Measurements from ENCODE around the gene RAP2B. TPM values are rescaled to one million over a fixed set of nuclear protein-coding genes. Genes with fewer than 3 reads are reported as not detected.

RAP2B gene
- total RNA-seq, 6 experiments from 2014 or later, result 13.3 to 20.9 (median 18.6) TPM

- Mint-ChIP-seq H3K4me3 (no peak overlapping the region), H3K36me3 (ENCODE audit: low read depth) (peaks cover 7% of the 10 kb centered on the region), H3K9me3 (no peaks in the 10 kb centered on the region), H3K27me3 (ENCODE audit: insufficient read depth) (peaks cover 5% of the 10 kb centered on the region), H3K4me1 (ENCODE audit: low read depth) (peaks cover 17% of the 10 kb centered on the region), H3K27ac (no peak overlapping the region)
- no peak for DNase-seq
- TF ChIP-seq CTCF (IDR thresholded peaks at IDR 0.05), result no peak
Observed at GRCh38 chr3:153158189-153158588, 3.8 kb upstream of the RAP2B start.

- no peak for TF ChIP-seq CTCF (IDR thresholded peaks at IDR 0.05)
- Mint-ChIP-seq H3K36me3 (ENCODE audit: low read depth) (peaks cover 17% of the 10 kb centered on the region), H3K4me3 (peak overlapping the region; percentile 99), H3K27ac (peak overlapping the region; percentile 96), H3K9me3 (no peaks in the 10 kb centered on the region), H3K4me1 (ENCODE audit: low read depth) (peaks cover 17% of the 10 kb centered on the region), H3K27me3 (ENCODE audit: insufficient read depth) (peaks cover 5% of the 10 kb centered on the region)
- no peak for DNase-seq
Observed at GRCh38 chr3:153158961-153159735, 2.9 kb upstream of the RAP2B start.

- H3K9me3 Mint-ChIP-seq, result no peaks in the 10 kb centered on the region
- peaks cover 24% of the 10 kb centered on the region for H3K36me3 Mint-ChIP-seq (ENCODE audit: low read depth)
- H3K27me3 Mint-ChIP-seq (ENCODE audit: insufficient read depth), result peaks cover 5% of the 10 kb centered on the region
Observed at GRCh38 chr3:153159771-153160397, 2.1 kb upstream of the RAP2B start.

GRCh38 chr3:153160451-153161137 is 1.4 kb upstream of the RAP2B start:
- Mint-ChIP-seq H3K4me3 (peak overlapping the region; percentile 99), H3K4me1 (ENCODE audit: low read depth) (peaks cover 30% of the 10 kb centered on the region), H3K27me3 (ENCODE audit: insufficient read depth) (peaks cover 5% of the 10 kb centered on the region), H3K27ac (peak overlapping the region; percentile 96), H3K9me3 (no peaks in the 10 kb centered on the region), H3K36me3 (ENCODE audit: low read depth) (peaks cover 31% of the 10 kb centered on the region)
- peak; percentile 89 for DNase-seq
- TF ChIP-seq CTCF (IDR thresholded peaks at IDR 0.05), result no peak

More at GRCh38 chr3:153159771-153160397, 2.1 kb upstream of the RAP2B start:
- no peak for DNase-seq
- Mint-ChIP-seq H3K27ac (peak overlapping the region; percentile 96), H3K4me3 (peak overlapping the region; percentile 99), H3K4me1 (ENCODE audit: low read depth) (peaks cover 23% of the 10 kb centered on the region)
- no peak for TF ChIP-seq CTCF (IDR thresholded peaks at IDR 0.05)

- peak; percentile 100 for DNase-seq
- peak overlapping the region; percentile 99 for H3K4me3 Mint-ChIP-seq
- no peak for TF ChIP-seq CTCF (IDR thresholded peaks at IDR 0.05)
- peaks cover 5% of the 10 kb centered on the region for H3K27me3 Mint-ChIP-seq (ENCODE audit: insufficient read depth)
- H3K4me1 Mint-ChIP-seq (ENCODE audit: low read depth), result peaks cover 37% of the 10 kb centered on the region
- no peaks in the 10 kb centered on the region for H3K9me3 Mint-ChIP-seq
- peak overlapping the region; percentile 96 for H3K27ac Mint-ChIP-seq
- H3K36me3 Mint-ChIP-seq (ENCODE audit: low read depth), result peaks cover 37% of the 10 kb centered on the region
Observed at GRCh38 chr3:153161138-153161713, 800 bp upstream of the RAP2B start.
